ENCODE data around the gene PHPT1.
"Not testable (repeated sequence)": the region's sequence is repeated elsewhere in the genome, so short reads cannot be mapped to it uniquely, and the experiment has no call there.

PHPT1 gene

GRCh38 chr9:136839229-136840139 is 9.7 kb upstream of the PHPT1 start:
- no peaks in the 10 kb centered on the region for H3K27me3 Mint-ChIP-seq
- ATAC-seq: no peak

GRCh38 chr9:136840140-136840876 is 8.9 kb upstream of the PHPT1 start:
- H3K4me1 Mint-ChIP-seq: peaks cover 16% of the 10 kb centered on the region
- H3K27ac Mint-ChIP-seq: no peak overlapping the region
- no peak for ATAC-seq

More at GRCh38 chr9:136839229-136840139, 9.7 kb upstream of the PHPT1 start:
- peaks cover 14% of the 10 kb centered on the region for H3K4me1 Mint-ChIP-seq
- DNase-seq: no peak
- H3K9me3 Mint-ChIP-seq: no peaks in the 10 kb centered on the region
- H3K36me3 Mint-ChIP-seq (ENCODE audit: low read depth): peaks cover 4% of the 10 kb centered on the region
- H3K27ac Mint-ChIP-seq: no peak overlapping the region
- no peak overlapping the region for H3K4me3 Mint-ChIP-seq

GRCh38 chr9:136840877-136841645 is 8.1 kb upstream of the PHPT1 start:
- Mint-ChIP-seq H3K4me1 (peaks cover 16% of the 10 kb centered on the region), H3K9me3 (no peaks in the 10 kb centered on the region), H3K4me3 (no peak overlapping the region), H3K27me3 (peaks cover 3% of the 10 kb centered on the region), H3K27ac (no peak overlapping the region), H3K36me3 (ENCODE audit: low read depth) (peaks cover 4% of the 10 kb centered on the region)
- ATAC-seq: no peak
- DNase-seq: no peak

More at GRCh38 chr9:136840140-136840876, 8.9 kb upstream of the PHPT1 start:
- Mint-ChIP-seq H3K4me3 (no peak overlapping the region), H3K36me3 (ENCODE audit: low read depth) (peaks cover 4% of the 10 kb centered on the region), H3K27me3 (peaks cover 3% of the 10 kb centered on the region), H3K9me3 (no peaks in the 10 kb centered on the region)
- DNase-seq: no peak

GRCh38 chr9:136841646-136842379 is 7.4 kb upstream of the PHPT1 start:
- H3K4me3 Mint-ChIP-seq: peak overlapping the region; percentile 74
- not testable (repeated sequence) for H3K9me3 Mint-ChIP-seq; H3K36me3 Mint-ChIP-seq (ENCODE audit: low read depth); ATAC-seq; H3K27ac Mint-ChIP-seq; DNase-seq; H3K27me3 Mint-ChIP-seq
- peaks cover 17% of the 10 kb centered on the region for H3K4me1 Mint-ChIP-seq

GRCh38 chr9:136842380-136842948 is 6.7 kb upstream of the PHPT1 start, which contains the start of gene AJM1:
TSS of gene AJM1 (plus strand) at chr9:136842478. CDS start at chr9:136844415, 1,937 bp downstream.
- Mint-ChIP-seq H3K4me3 (peak within 1 kb of the TSS; percentile 74), H3K4me1 (peaks cover 17% of the 10 kb centered on the region)
- H3K27me3 Mint-ChIP-seq; H3K9me3 Mint-ChIP-seq; H3K36me3 Mint-ChIP-seq (ENCODE audit: low read depth); H3K27ac Mint-ChIP-seq: not testable (repeated sequence)
- peak; percentile 84 for DNase-seq
- peak; percentile 81 for ATAC-seq

- H3K27ac Mint-ChIP-seq, DNase-seq: not testable (repeated sequence)
These were observed 5.9 kb upstream of the PHPT1 start for GRCh38 chr9:136843159-136843800.

GRCh38 chr9:136843801-136844740 is 5.1 kb upstream of the PHPT1 start:
- peak overlapping the region; percentile 50 for H3K4me3 Mint-ChIP-seq
- ATAC-seq (peak; percentile 3), DNase-seq (peak; percentile 74)
- not testable (repeated sequence) for H3K36me3 Mint-ChIP-seq (ENCODE audit: low read depth); H3K9me3 Mint-ChIP-seq; H3K27ac Mint-ChIP-seq
- H3K4me1 Mint-ChIP-seq: peaks cover 25% of the 10 kb centered on the region
- peaks cover 14% of the 10 kb centered on the region for H3K27me3 Mint-ChIP-seq

More at GRCh38 chr9:136843159-136843800, 5.9 kb upstream of the PHPT1 start:
- not testable (repeated sequence) for H3K9me3 Mint-ChIP-seq; ATAC-seq; H3K36me3 Mint-ChIP-seq (ENCODE audit: low read depth)
- Mint-ChIP-seq H3K4me3 (peak overlapping the region; percentile 50), H3K27me3 (peaks cover 14% of the 10 kb centered on the region), H3K4me1 (peaks cover 23% of the 10 kb centered on the region)

- H3K9me3 Mint-ChIP-seq: no peaks in the 10 kb centered on the region
- no peak for ATAC-seq
- H3K27me3 Mint-ChIP-seq: peaks cover 14% of the 10 kb centered on the region
- peaks cover 3% of the 10 kb centered on the region for H3K36me3 Mint-ChIP-seq (ENCODE audit: low read depth)
- no peak for DNase-seq
- H3K4me3 Mint-ChIP-seq: no peak overlapping the region
- no peak overlapping the region for H3K27ac Mint-ChIP-seq
- H3K4me1 Mint-ChIP-seq: peaks cover 30% of the 10 kb centered on the region
These were observed 4.3 kb upstream of the PHPT1 start for GRCh38 chr9:136844761-136845464.

GRCh38 chr9:136845465-136846260 is 3.5 kb upstream of the PHPT1 start:
- DNase-seq (no peak), ATAC-seq (no peak)
- H3K27ac Mint-ChIP-seq: no peak overlapping the region
- peaks cover 28% of the 10 kb centered on the region for H3K4me1 Mint-ChIP-seq
- H3K9me3 Mint-ChIP-seq: no peaks in the 10 kb centered on the region
- no peaks in the 10 kb centered on the region for H3K36me3 Mint-ChIP-seq (ENCODE audit: low read depth)
- H3K27me3 Mint-ChIP-seq: peaks cover 14% of the 10 kb centered on the region
- no peak overlapping the region for H3K4me3 Mint-ChIP-seq

- peaks cover 26% of the 10 kb centered on the region for H3K4me1 Mint-ChIP-seq
These were observed 2.7 kb upstream of the PHPT1 start for GRCh38 chr9:136846376-136847087.

More at GRCh38 chr9:136846376-136847087, 2.7 kb upstream of the PHPT1 start:
- H3K27me3 Mint-ChIP-seq: peaks cover 14% of the 10 kb centered on the region
- H3K36me3 Mint-ChIP-seq (ENCODE audit: low read depth): no peaks in the 10 kb centered on the region
- ATAC-seq: no peak
- H3K27ac Mint-ChIP-seq: no peak overlapping the region
- no peak for DNase-seq
- no peaks in the 10 kb centered on the region for H3K9me3 Mint-ChIP-seq
- no peak overlapping the region for H3K4me3 Mint-ChIP-seq

Data from activated naive CD8-positive, alpha-beta T cell treated with anti-CD3 and anti-CD28 coated beads, Interleukin-2, amount 50 U/mL, for 24 hours (primary cell).